GM04504 (cell line): ENCODE measurements around the gene CHADL.
"Not testable (repeated sequence)": the region's sequence is repeated elsewhere in the genome, so short reads cannot be mapped to it uniquely, and the experiment has no call there.

Experiments
- DNase-seq: peaks from one replicate; pipeline ENCODE4 v3.0.0-alpha.2; 2012; ENCODE audit warnings: low read depth

Gene CHADL, protein sequence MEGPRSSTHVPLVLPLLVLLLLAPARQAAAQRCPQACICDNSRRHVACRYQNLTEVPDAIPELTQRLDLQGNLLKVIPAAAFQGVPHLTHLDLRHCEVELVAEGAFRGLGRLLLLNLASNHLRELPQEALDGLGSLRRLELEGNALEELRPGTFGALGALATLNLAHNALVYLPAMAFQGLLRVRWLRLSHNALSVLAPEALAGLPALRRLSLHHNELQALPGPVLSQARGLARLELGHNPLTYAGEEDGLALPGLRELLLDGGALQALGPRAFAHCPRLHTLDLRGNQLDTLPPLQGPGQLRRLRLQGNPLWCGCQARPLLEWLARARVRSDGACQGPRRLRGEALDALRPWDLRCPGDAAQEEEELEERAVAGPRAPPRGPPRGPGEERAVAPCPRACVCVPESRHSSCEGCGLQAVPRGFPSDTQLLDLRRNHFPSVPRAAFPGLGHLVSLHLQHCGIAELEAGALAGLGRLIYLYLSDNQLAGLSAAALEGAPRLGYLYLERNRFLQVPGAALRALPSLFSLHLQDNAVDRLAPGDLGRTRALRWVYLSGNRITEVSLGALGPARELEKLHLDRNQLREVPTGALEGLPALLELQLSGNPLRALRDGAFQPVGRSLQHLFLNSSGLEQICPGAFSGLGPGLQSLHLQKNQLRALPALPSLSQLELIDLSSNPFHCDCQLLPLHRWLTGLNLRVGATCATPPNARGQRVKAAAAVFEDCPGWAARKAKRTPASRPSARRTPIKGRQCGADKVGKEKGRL

GRCh38 chr22:41240377-41241132 is at the start of gene CHADL:
TSS of gene CHADL (minus strand) at chr22:41240931. CDS start at chr22:41240881, 50 bp downstream.
- DNase-seq: no peak

GRCh38 chr22:41289671-41290070 is 48.9 kb upstream of the CHADL start:
- no peak for DNase-seq

- DNase-seq: no peak
Measured at GRCh38 chr22:41288245-41288946, 47.7 kb upstream of the CHADL start.

GRCh38 chr22:41286639-41287091 is 45.9 kb upstream of the CHADL start:
- no peak for DNase-seq

DNA sequence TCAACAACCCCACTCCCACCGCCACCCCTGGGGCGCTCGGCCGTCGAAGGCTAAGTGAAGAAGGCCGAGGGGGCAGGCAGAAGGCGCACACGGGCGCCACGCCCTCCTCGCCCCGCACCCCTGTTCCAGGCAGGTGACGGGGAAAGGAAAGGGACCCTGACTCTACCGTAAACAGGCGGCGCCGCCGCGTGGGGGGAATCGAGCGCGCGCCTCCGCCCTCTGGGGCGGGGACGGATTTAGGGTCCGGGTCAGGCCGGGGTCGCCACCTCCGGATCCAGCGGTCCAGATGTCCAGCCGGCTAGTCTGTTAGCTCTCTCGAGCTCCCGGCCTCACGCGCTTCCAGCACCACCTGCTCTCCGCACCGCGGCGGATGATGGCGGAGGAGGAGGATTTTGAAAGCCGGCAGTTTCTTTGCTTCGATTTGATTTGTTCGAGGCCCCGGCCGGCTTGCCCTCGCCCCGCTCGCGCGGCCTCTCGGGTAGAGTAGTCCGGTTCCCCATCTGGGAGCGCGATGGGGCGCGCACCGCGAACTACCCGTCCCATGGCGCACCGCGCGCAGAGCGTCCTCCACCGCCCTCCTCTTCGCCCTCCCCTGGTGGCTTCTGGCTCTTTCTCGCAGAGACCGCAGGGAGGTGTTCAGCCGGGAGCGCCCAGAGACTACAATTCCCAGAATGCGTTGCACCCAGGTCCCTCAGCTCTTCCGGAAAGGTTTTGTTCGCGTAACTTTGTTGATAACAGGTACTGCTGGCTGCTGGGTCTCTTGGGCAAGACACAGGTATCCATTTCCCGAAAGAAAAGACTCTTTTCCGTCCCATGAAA is 45.3 kb upstream of the CHADL start, which contains the start of gene RANGAP1:
TSS of gene RANGAP1 (minus strand) at position 368 of the 819 bp plus-strand sequence. CDS start 5,143 bp downstream, outside the sequence.
- DNase-seq: peak; percentile 97

GRCh38 chr22:41285441-41285819 is 44.7 kb upstream of the CHADL start:
- DNase-seq: peak; percentile 83

DNA sequence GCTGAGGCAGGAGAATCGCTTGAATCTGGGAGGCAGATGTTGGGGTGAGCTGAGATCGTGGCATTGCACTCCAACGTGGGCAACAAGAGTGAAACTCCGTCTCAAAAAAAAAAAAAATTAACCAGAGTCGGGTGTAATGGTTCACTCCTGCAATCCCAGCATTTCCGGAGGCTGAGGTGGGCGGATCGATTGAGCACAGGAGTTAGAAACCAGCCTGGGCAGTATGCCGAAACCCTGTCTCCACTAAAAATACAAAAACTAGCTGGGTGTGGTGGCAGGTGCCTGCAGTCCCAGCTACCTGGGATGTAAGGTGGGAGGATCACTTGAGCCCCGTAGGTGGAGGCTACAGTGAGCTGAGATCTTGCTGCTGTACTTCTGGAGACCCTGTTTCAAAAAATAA is 43.7 kb upstream of the CHADL start:
- DNase-seq: no peak

- DNase-seq: no peak
Measured at GRCh38 chr22:41280854-41281253, 40.1 kb upstream of the CHADL start.

- no peak for DNase-seq
Measured at GRCh38 chr22:41280065-41280464, 39.3 kb upstream of the CHADL start.

- no peak for DNase-seq
Measured at GRCh38 chr22:41274856-41275255, 34.1 kb upstream of the CHADL start.

DNA sequence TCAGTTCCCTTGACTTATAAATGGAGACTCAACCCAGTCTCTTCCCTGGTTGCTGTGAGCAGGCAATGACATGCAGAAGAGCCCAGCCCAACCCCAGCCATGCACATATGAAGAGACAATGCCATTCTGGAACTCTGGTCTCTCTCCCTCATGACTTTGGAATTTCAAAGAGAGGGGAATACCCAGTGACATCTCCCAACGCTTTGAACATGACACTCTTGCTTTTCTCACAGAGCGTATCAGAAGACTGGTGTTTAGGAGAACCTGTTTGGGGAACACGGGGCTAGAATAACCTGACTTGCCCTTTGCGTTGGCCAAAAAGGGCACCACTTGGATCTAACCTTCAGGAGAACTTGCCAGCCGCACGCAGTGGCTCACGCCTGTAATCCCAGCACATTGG is 32.4 kb upstream of the CHADL start:
- DNase-seq: no peak

DNA sequence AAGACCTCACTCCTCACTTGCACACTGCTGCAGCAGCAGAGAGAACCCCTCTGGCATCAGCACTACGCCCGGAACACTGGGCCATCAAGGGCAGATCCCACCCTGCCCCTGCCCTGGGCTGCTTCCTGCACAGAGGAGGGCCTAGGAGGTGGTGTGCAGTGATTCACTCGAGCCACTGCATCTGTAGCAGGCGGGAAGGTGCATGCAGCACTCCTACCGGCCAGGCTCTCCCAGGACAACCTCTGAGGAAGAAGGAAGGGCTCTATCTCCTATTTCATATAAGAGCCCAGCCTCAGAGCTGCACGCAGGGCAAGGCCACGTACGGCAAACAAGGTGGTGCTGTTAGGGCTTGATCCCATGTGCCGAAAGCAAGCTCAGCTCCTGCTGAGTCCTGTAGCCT is 31.1 kb upstream of the CHADL start:
- DNase-seq: no peak

GRCh38 chr22:41267958-41268357 is 27.2 kb upstream of the CHADL start:
- DNase-seq: no peak

- DNase-seq: no peak
Measured at GRCh38 chr22:41264408-41264941, 23.7 kb upstream of the CHADL start.

- no peak for DNase-seq
Measured at GRCh38 chr22:41263704-41264103, 23.0 kb upstream of the CHADL start.

- no peak for DNase-seq
Measured at GRCh38 chr22:41262250-41262765, 21.6 kb upstream of the CHADL start.

DNA sequence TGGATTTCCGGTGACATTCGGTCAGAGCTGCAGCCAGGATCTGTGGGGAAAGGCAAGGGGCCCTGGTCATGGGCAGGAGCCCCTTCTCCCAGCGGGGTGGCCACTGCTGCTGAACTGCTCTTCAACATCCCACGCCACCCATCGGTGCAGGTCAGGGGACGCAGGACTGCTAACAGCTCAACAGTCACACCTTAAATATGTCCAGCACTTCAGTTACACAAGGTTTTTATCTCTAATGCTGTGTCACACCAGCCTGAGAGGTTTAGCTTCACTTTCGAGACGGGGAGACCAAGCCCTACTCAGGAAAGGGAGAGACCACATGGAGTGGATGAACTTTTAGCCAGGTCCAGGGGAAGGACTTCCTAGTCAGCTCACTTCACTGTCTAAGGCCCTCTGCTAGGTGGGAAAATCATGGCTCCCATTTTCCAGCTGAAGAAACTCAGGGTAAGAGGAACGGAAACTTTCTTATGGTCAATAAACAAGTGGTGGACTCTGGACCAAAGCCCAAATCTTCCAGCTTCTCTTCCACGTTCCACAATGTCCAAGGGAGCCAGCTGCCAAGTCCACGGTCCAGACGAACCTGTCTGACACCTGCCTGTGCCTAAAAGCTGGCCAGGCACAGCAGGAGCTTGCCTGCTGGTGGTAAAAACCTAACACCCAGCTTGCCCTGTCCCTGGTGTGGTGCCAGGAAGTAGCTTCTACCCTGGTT is 21.0 kb upstream of the CHADL start:
- DNase-seq: no peak

DNA sequence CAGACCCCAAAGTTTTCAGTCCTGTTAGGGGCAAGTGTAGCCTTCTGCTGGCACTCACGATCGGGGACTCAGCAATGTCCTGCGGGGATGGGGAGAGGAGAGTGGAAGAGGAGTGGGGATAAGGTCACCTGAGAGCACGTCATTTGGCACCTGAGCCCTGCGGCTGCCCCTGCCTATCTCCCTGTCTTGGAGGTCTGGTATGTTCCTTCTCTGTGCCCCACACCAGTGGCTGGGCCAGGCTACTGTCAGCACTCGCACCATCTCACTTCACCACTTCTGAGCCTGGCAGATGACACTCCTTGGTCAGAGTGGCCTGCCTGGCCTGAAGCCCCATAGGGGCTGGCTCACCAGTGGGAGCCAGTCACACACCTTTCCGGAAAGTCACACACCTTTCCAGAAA is 20.1 kb upstream of the CHADL start:
- DNase-seq: no peak

GRCh38 chr22:41259756-41260155 is 19.0 kb upstream of the CHADL start:
- not testable (repeated sequence) for DNase-seq

- no peak for DNase-seq
Measured at GRCh38 chr22:41257696-41258095, 17.0 kb upstream of the CHADL start.
